KMS-11 (cell line): ENCODE measurements around the gene PAX2.

ENCODE experiments used
- H2AFZ ChIP-seq: fragments of 200-600 bp; sonication (generic); 2 replicates; pipeline ENCODE4 v1.6.1; 2016; ENCODE audit warnings: antibody characterized with exemption, mixed run types, low read depth
- H3K27ac ChIP-seq: fragments of 200-600 bp; sonication (generic); 2 replicates; pipeline ENCODE4 v1.6.1; 2016; ENCODE audit warnings: mild to moderate bottlenecking, mixed run types
- H3K27me3 ChIP-seq: fragments of 200-600 bp; sonication (generic); 2 replicates; pipeline ENCODE4 v1.6.1; 2017; ENCODE audit warnings: mild to moderate bottlenecking, low read depth, mixed run types, moderate library complexity; ENCODE audit not compliant: insufficient read depth
- H3K36me3 ChIP-seq: fragments of 200-600 bp; sonication (generic); 2 replicates; pipeline ENCODE4 v1.6.1; 2017; ENCODE audit warnings: mild to moderate bottlenecking, mixed run types; ENCODE audit not compliant: insufficient read depth
- H3K4me1 ChIP-seq: fragments of 200-600 bp; sonication (generic); 2 replicates; pipeline ENCODE4 v1.6.1; 2016; ENCODE audit warnings: mild to moderate bottlenecking, low read depth, mixed run types; ENCODE audit not compliant: poor library complexity, severe bottlenecking
- H3K4me2 ChIP-seq: fragments of 200-600 bp; sonication (generic); 2 replicates; pipeline ENCODE4 v1.7.0; 2016; ENCODE audit warnings: mild to moderate bottlenecking, mixed run types
- H3K4me3 ChIP-seq: fragments of 200-600 bp; sonication (generic); IDR thresholded peaks from 2 replicates; pipeline ENCODE4 v1.6.1; 2017; ENCODE audit warnings: low read depth, low read length, mixed read lengths; ENCODE audit not compliant: insufficient read depth
- H3K79me2 ChIP-seq: fragments of 200-600 bp; sonication (generic); 2 replicates; pipeline ENCODE4 v1.6.1; 2016; ENCODE audit warnings: low read depth, mixed run types; ENCODE audit not compliant: insufficient read depth
- H3K9ac ChIP-seq: fragments of 200-600 bp; sonication (generic); 2 replicates; pipeline ENCODE4 v1.6.1; 2016; ENCODE audit warnings: mild to moderate bottlenecking, mixed run types
- H4K20me1 ChIP-seq: fragments of 200-600 bp; sonication (generic); 2 replicates; pipeline ENCODE4 v1.6.1; 2016; ENCODE audit warnings: mild to moderate bottlenecking, mixed run types; ENCODE audit not compliant: insufficient read depth
- TF ChIP-seq, protein P1 (sequence below): fragments of 200-600 bp; sonication (generic); conservative IDR thresholded peaks from 2 replicates; pipeline ENCODE4 v1.6.1; 2017; ENCODE audit warnings: low read depth, mild to moderate bottlenecking, antibody characterized with exemption, low read length, moderate library complexity, mixed read lengths

The PAX2 gene

GRCh38 chr10:100810091-100810834 is 64.9 kb downstream of the PAX2 start:
- H4K20me1 ChIP-seq: no peaks in the 10 kb centered on the region
- H3K79me2 ChIP-seq: no peaks in the 10 kb centered on the region
- H3K36me3 ChIP-seq: no peaks in the 10 kb centered on the region
- no peak overlapping the region for H3K27ac ChIP-seq
- no peak overlapping the region for H3K4me3 ChIP-seq
- TF ChIP-seq, protein P1, sequence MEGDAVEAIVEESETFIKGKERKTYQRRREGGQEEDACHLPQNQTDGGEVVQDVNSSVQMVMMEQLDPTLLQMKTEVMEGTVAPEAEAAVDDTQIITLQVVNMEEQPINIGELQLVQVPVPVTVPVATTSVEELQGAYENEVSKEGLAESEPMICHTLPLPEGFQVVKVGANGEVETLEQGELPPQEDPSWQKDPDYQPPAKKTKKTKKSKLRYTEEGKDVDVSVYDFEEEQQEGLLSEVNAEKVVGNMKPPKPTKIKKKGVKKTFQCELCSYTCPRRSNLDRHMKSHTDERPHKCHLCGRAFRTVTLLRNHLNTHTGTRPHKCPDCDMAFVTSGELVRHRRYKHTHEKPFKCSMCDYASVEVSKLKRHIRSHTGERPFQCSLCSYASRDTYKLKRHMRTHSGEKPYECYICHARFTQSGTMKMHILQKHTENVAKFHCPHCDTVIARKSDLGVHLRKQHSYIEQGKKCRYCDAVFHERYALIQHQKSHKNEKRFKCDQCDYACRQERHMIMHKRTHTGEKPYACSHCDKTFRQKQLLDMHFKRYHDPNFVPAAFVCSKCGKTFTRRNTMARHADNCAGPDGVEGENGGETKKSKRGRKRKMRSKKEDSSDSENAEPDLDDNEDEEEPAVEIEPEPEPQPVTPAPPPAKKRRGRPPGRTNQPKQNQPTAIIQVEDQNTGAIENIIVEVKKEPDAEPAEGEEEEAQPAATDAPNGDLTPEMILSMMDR: no peak
- H3K9ac ChIP-seq: no peak overlapping the region
- peaks cover 25% of the 10 kb centered on the region; the same call in 1 of the 2 replicates for H3K27me3 ChIP-seq
- H2AFZ ChIP-seq: no peak overlapping the region
- no peak overlapping the region for H3K4me2 ChIP-seq
- H3K4me1 ChIP-seq: no peaks in the 10 kb centered on the region

GRCh38 chr10:100810835-100811116 is 65.4 kb downstream of the PAX2 start:
- H4K20me1 ChIP-seq: no peaks in the 10 kb centered on the region
- TF ChIP-seq, protein P1: no peak
- no peaks in the 10 kb centered on the region for H3K36me3 ChIP-seq
- no peak overlapping the region for H3K27ac ChIP-seq
- no peak overlapping the region for H3K9ac ChIP-seq
- no peaks in the 10 kb centered on the region for H3K79me2 ChIP-seq
- H3K4me3 ChIP-seq: no peak overlapping the region
- no peak overlapping the region for H2AFZ ChIP-seq
- peaks cover 28% of the 10 kb centered on the region; the same call in 1 of the 2 replicates for H3K27me3 ChIP-seq
- no peaks in the 10 kb centered on the region for H3K4me1 ChIP-seq
- no peak overlapping the region for H3K4me2 ChIP-seq

DNA sequence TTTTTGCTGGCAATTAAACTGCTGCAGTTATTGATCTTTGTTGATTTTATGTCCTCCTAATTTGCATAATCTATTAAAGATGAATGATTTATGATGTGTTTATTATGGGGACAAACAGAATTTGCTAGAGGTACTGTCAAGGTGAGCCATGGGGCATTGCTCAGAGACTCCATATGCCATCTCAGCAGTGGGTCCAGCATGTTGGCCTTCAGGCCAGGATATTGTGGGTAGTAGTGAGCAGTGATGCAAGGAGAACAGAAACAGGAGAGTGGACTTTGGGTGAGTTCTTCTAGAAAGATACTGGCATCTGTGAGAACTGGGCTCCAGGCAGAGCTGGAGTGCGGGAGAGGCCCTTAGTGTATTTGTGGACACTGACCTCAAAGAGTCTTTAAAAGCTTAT is 65.9 kb downstream of the PAX2 start:
- Histone ChIP-seq H3K9ac (no peak overlapping the region), H3K4me1 (no peaks in the 10 kb centered on the region), H3K36me3 (no peaks in the 10 kb centered on the region), H3K27me3 (peaks cover 32% of the 10 kb centered on the region; the same call in 1 of the 2 replicates), H3K4me2 (no peak overlapping the region), H2AFZ (no peak overlapping the region), H3K27ac (no peak overlapping the region), H4K20me1 (no peaks in the 10 kb centered on the region), H3K4me3 (no peak overlapping the region), H3K79me2 (no peaks in the 10 kb centered on the region)
- TF ChIP-seq, protein P1: no peak

- Histone ChIP-seq H3K27me3 (peaks cover 32% of the 10 kb centered on the region; the same call in 1 of the 2 replicates), H3K36me3 (no peaks in the 10 kb centered on the region), H3K4me1 (no peaks in the 10 kb centered on the region), H3K79me2 (no peaks in the 10 kb centered on the region), H4K20me1 (no peaks in the 10 kb centered on the region), H3K4me2 (no peak overlapping the region), H2AFZ (no peak overlapping the region), H3K9ac (no peak overlapping the region), H3K27ac (no peak overlapping the region), H3K4me3 (no peak overlapping the region)
- TF ChIP-seq, protein P1: no peak
Measured at GRCh38 chr10:100811752-100812750, 66.7 kb downstream of the PAX2 start.
